Stimulated activated CD4-positive, alpha-beta T cell treated with anti-CD3 and anti-CD28 coated beads, Interleukin-2, amount 100 ng/mL, for 4 hours (primary cell): Measurements from ENCODE around the gene TSPOAP1.

ENCODE experiments used
- DNase-seq: peaks from one replicate; pipeline ENCODE4 v3.0.0-alpha.2; 2020; ENCODE audit warnings: low read depth

The TSPOAP1 gene

GRCh38 chr17:58302919-58303585, 25.5 kb downstream of the TSPOAP1 start:
- no peak for DNase-seq

DNA sequence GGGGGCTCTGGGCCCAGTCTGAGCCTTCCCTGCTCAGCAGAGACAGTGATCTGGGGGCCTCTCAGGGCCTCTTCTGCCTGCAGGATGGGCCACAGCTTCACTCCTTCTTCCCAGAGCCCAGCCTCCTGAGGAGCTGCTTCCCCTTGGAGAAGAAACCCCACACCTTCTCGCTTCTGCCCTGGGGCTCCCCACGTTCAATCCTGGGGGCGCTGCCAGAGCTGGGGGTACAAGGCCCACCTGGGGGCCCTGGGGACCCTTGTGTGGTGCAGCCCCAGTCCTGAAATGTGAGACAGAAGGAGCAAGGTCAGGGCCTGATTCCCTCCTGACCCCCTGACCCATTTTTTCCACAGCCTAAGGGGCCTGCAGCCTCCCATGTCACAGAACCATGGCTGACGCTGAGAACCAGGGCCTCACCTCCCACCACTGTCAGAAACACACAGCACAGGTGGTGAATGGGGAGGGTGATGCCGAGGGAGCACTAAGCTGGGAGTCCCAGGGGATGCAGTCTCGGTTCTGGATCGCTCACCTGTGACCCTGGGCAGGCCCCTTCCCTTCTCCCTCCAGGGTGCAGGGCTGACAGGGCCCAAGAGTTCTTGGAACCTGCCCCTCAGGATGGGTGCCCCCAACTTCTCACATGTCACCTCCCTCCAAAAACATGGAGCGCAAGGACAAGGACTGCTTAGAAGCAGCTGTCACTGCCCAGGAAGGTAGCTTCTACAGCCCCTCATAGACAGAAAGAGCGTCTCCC, 26.2 kb downstream of the TSPOAP1 start:
- no peak for DNase-seq

- DNase-seq = no peak
Observed at GRCh38 chr17:58301504-58302150, 27.0 kb downstream of the TSPOAP1 start.

GRCh38 chr17:58300336-58300735, 28.3 kb downstream of the TSPOAP1 start:
- no peak for DNase-seq

DNA sequence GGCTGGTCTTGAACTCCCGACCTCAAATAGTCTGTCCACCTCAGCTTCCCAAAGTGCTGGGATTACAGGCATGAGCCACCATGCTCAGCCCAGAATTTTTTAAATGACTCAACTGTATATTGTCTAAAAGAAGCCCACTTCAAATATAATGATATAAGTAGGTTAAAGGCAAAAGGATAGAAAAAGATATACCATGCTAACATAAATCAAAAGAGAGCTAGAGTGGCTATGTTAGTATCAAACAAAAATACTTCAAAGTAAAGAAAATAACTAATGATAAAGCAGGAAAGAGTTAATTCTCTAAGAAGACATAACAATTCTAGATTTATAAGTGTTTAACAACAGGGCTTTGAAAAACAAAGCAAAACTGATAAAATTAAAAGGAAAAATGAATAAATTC, 34.6 kb downstream of the TSPOAP1 start:
- no peak for DNase-seq

DNA sequence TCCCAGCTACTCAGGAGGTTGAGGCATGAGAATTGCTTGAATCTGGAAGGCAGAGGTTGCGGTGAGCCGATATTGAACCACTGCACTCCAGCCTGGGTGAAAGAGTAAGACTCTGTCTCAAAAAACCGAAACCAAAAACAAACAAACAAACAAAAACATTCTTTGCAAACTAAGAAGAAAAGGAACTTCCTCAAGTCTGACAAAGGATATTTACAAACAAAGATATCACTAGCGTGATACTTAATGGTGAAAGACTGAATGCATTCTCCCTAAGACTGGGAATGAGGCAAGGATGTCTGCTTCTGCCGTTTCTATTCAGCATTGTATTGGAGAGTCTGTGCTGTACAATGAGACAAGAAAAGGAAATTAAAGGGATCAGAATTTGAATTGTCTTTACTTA, 37.3 kb downstream of the TSPOAP1 start:
- no peak for DNase-seq

DNA sequence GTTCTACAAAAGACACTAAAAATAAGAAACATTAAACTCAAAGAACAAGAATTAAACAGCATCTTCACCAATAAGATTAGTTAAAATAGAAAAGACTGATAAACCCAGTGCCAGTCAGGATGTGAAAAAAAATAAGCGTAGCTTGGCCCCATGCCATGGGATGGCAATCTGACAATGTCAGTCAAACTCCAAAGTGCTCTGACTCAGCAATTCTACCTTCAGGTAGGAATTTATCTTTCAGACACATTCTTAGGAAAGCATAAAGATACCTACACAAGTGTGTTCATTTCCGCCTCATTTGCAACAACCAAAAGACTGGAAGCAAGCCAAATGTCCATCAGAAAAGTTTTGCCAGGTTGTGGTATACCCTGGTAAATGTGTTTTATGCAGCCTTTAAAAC, 38.7 kb downstream of the TSPOAP1 start:
- no peak for DNase-seq

DNA sequence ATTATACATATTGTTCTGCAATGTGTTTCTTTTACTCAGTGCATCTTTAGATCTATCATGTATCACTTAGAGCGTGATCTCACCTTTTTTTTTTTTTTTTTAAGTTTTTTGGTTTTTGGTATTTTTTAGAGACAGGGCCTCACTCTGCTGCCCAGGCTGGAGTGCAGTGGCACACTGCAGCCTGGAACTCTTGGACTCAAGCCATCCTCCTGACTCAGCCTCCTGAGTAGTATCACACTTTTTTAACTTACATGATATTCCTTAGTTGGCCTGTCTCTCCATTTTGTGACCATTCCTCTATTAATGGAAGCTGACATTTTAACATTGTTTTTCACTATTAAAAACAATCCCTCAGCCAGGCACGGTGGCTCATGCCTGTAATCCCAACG, 43.2 kb downstream of the TSPOAP1 start:
- DNase-seq = no peak

- no peak for DNase-seq
Observed at GRCh38 chr17:58284613-58285421, 43.8 kb downstream of the TSPOAP1 start.

DNA sequence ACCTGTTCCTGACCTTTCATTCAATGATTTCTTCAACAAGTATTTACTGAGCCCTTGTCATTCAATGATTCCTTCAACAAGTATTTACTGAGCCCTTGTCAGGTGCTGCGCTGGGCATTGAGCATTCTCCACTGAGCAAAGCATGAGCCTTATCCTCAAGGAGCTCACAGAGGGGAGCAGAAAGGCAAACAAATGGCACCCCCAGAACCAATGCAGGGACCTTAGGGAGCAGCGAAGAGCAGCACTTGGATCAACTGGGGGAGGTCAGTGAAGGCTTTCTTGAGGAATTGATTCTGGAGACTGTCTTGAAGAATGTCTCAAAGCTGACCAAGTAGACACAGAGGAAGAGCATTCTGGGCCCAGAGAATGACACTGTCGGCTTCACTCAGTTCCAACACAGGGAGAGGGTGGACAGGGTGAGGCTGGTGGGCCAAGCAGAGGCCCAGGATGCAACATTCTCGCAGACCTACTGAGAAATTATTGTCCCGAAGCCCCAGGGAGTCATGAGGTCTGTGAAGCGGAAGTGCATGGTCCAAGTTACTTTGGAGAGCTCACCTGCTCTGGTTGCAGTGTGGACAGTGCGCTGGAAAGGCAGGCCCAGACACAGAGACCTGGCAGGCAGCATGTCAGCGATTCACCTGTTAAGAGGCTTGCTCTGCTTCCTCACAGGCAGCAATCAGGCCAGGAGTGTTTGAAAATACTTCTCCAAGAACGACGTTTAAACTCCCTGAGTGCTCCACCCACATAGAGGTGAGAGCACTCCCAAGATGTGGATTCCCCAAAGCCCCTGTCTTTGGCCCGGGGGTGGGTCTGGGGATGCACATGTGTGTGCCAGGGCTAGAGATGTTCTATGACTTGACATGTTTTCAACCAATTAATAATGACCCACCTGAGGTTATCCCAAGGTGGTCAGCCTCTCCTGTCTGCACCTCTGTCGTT, 44.7 kb downstream of the TSPOAP1 start:
- no peak for DNase-seq

DNA sequence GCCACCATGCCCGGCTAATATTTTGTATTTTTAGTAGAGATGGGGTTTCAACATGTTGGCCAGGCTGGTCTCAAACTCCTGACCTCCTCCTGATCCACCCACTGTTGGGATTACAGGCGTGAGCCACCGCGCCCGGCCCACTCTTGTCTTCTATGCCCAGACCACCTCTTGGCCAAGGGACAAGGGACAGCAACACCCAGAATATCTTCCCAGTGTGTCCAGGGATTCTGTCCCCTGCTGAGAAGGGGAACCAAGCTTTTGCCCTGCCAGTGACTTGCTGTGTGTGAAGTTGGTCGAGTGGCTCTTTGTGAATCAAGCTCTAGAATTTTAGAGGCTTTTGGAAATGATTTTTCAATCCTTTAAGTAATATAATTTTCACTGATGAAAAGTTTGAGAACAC, 46.2 kb downstream of the TSPOAP1 start:
- DNase-seq = no peak

DNA sequence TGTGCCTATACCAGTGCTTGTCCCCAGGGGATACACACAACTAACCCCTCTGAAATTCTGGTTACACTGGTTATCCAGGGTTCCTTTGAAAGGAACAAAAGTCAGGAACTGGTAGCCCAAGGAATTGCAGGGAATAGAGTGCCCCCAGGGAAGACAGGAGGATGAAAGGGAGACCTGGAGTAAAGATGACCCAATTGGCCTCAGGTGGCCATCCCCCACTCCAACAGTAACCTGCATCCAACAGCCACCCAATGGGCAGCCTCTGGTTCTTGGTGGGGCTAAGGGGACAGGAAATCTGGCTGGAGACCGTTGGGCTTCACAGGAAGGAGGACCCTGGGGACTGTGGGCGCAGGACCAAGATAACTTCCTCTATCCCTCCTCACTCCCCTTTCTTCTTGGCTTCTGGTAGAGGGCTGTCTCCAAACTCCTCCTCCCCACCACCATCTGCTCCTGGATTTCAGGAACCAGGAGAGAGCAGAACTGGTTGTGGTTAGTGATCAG, 47.0 kb downstream of the TSPOAP1 start:
- no peak for DNase-seq

DNA sequence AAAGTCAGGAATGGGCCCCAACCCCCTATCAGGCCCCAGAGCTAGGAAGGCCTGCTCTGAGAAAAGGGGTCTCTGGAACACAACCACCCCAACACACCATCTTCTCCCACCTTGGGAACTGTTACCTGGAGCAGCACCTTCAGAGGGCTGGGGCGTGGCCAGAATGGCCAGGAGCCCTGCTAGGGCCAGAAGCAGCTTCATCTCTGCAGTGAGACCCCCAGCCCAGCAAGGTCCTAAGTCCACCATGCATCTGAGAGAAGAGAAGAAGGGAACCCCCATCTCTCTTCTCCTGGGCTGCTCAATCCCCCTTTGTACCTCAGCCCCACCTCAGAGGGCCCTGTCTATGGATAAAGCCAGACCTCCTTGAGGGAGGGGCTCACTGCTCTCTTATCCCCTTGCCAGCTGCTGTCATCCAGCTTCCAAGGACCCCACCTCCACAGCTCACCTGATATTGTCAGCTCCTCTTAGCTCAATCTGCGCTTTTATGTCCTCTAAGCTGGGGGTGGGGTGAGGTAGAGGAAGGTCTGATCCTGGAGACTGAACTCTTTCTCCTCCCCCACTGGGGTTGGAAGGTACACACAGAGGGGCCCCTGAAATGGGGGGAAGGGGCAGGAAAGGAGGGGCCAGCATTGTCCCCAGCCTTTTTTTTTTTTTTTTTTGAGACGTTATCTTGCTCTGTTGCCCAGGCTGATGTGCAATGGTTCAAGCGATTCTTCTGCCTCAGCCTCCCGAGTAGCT, 47.9 kb downstream of the TSPOAP1 start, which contains the start of gene MPO:
Gene MPO, minus strand, starts transcription at position 456 of the 738 bp plus-strand sequence. Its CDS starts 177 bp downstream, at position 279.
- no peak for DNase-seq

- DNase-seq = no peak
Observed at GRCh38 chr17:58279736-58280479, 48.7 kb downstream of the TSPOAP1 start.

DNA sequence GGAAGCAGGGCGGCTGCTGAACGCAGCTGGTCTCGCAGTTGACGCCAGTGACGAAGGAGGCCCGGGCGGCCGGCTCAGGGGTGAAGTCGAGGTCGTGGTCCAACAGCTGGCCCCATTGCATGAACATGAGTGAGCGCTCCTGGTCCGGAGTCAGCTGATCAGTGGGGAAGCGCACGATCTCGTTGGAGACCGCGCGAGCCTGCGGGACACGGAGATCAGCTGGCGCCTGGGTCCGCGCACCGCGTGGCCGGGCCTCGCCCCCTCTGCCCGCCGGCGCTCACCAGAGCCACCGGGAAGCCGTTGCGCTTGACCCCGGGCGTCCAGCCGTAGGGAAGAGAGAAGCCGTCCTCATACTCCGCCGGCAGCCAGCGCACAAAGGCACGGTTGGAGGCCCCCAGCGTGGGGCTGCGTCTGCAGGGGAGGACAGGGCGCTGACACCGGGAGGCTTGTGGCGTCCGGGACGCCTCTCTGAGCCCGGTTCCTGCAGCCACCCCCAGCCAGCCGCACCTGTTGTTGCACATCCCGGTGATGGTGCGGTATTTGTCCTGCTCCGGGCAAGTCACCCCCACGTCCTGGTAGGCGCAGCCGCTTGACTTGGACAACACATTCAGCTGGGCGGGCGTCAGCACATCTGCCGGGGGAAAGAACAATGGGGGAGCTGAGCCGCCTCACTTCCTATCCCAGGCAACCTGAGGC, 49.4 kb downstream of the TSPOAP1 start:
- DNase-seq = no peak

DNA sequence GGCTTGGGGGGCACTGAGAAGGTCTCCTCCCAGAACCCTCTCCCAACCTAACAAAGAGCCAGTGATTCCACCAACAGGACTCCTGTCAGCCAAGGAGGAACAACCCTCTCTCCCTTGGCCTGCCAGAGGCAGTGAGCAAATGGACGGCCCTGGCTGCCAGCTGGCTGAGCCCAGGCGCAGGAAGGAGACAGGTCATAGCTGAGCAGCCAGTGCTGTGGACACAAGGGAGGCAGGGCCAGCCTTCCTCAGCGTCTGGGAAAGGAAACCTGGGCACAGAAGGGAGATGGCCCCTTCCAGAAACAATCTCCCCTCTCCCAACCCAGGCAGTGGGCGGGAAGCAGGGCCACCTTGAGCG, 50.0 kb downstream of the TSPOAP1 start:
- DNase-seq = no peak

- DNase-seq = no peak
Observed at GRCh38 chr17:58277802-58278595, 50.6 kb downstream of the TSPOAP1 start.

GRCh38 chr17:58277107-58277801, 51.3 kb downstream of the TSPOAP1 start:
- DNase-seq = no peak
